ENCODE results near the gene POLN. TPM values are rescaled to one million over a fixed set of nuclear protein-coding genes. Genes with fewer than 3 reads are reported as not detected.

The POLN gene
- total RNA-seq, 2 donors from 2014 or later: 1.3 to 2.8 TPM

DNA sequence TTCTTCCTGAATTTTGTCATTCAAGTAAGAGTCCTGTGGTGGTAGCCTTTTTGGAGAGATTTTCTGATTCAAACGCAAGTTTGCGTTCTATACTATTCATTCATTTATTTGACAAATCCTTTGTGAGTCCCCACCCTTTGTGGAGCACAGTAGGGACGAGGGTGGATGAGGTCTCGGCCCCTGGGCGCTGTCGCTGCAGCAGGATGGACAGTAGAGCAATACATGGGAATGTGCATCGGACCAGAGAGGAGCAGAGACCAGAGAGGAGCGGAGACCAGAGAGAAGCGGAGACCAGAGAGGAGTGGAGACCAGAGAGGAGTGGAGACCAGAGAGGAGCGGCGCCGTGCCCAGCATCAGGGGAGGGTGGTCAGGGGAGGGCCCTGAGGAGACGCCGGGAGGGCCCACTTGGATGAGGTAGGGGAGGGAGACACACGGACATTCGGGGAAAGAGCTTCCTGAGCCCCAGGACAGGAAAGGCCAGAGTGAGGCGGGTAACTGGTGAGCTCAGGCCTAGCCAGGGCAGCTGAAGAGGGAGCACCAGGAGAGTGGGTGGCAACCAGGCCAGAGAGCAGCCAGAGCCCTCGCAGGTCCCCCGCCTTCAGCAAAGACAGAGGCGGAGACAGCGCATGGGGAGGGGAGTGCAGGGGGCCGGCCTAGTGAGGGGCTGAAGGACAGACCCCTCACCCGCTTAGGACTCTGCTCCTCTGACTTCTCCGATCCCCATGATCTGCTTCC is 115.4 kb downstream of the POLN start:
- Histone ChIP-seq H3K4me1 (no peaks in the 10 kb centered on the region), H3K4me3 (no peak overlapping the region), H3K36me3 (no peaks in the 10 kb centered on the region), H3K27ac (no peak overlapping the region), H3K9me3 (no peaks in the 10 kb centered on the region), H3K27me3 (no peaks in the 10 kb centered on the region)
- TF ChIP-seq, protein P1, sequence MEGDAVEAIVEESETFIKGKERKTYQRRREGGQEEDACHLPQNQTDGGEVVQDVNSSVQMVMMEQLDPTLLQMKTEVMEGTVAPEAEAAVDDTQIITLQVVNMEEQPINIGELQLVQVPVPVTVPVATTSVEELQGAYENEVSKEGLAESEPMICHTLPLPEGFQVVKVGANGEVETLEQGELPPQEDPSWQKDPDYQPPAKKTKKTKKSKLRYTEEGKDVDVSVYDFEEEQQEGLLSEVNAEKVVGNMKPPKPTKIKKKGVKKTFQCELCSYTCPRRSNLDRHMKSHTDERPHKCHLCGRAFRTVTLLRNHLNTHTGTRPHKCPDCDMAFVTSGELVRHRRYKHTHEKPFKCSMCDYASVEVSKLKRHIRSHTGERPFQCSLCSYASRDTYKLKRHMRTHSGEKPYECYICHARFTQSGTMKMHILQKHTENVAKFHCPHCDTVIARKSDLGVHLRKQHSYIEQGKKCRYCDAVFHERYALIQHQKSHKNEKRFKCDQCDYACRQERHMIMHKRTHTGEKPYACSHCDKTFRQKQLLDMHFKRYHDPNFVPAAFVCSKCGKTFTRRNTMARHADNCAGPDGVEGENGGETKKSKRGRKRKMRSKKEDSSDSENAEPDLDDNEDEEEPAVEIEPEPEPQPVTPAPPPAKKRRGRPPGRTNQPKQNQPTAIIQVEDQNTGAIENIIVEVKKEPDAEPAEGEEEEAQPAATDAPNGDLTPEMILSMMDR (IDR thresholded peaks at IDR 0.05): no peak
- DNase-seq (ENCODE audit: low spot score): no peak

DNA sequence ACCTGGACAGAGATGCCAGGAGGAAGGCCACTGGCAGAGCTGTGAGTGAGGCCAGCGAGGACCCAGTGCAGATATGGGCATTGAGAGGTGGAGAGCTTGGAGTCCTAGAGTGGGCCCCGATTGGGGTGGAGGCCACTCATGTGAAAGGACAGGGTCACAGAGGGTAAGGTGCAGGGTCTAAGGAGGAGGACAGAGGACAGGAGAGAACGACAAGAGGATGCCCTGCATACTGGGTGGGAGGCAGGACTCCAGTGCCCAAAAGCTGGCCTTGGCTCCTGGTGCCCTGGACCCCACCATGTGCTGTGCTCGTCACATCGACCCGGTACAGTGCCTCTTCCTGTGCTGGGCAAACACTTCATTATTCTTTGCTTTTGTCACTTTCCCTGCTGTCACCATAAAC is 116.1 kb downstream of the POLN start:
- no peaks in the 10 kb centered on the region for H3K27me3 ChIP-seq
- TF ChIP-seq, protein P1 (IDR thresholded peaks at IDR 0.05): no peak
- no peak overlapping the region for H3K4me3 ChIP-seq
- no peaks in the 10 kb centered on the region for H3K4me1 ChIP-seq
- DNase-seq (ENCODE audit: low spot score): no peak
- no peaks in the 10 kb centered on the region for H3K9me3 ChIP-seq
- no peak overlapping the region for H3K27ac ChIP-seq
- H3K36me3 ChIP-seq: no peaks in the 10 kb centered on the region

DNA sequence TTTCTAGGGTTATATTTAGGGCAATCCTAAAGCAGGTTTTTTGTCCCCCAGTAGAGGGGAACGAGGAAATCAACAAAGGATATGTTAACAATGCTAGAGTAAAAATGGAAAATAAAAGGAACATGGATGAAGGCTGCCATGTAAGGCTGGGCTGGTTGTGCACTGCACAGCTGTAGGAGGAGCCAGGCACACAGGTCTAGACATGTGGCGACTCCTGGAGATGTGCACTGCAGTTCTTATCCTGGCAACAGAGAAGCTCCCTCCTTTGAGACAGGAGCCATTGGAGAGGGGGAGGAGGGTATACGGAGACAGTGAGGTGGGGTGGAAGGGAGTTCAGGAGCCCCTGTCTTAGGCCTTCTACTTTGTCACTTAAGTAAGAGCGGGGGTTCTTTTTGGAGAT is 116.9 kb downstream of the POLN start:
- Histone ChIP-seq H3K4me3 (no peak overlapping the region), H3K27ac (no peak overlapping the region), H3K9me3 (no peaks in the 10 kb centered on the region), H3K27me3 (no peaks in the 10 kb centered on the region), H3K4me1 (no peaks in the 10 kb centered on the region), H3K36me3 (no peaks in the 10 kb centered on the region)
- TF ChIP-seq, protein P1 (IDR thresholded peaks at IDR 0.05): no peak
- no peak for DNase-seq (ENCODE audit: low spot score)

DNA sequence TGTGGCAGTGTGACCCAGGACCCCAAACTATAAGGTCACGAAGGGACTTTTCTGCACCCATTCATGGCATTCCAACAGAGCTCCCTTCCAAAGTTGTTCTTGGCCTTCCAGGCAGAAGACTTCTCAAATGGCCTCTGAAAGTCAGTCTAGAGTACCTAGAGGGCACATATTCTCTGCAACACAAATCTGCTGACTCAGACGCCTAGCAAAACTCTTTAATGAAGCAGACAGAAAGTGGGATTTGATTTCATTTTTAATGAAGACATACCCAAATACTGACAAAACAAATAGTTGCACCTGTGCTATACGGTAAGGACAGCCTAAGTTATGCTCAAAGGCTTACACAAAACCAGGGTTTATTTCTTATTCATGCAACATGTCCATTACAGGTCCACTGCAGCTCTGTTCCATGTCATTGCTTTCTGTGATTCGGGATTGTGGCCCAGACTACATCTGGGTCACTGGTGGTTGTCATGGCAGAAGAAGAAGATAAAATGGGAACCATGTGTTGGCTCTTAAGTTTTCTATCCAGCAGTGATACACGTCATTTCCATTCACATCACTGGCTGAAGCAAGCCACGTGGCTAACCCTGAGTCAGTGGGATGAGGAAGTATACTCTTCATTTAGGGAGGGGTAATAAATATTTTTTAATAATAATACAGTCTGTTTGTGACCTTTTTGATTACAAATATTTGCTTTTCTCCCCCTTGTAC is 125.1 kb downstream of the POLN start:
- Histone ChIP-seq H3K27ac (no peak overlapping the region), H3K9me3 (no peaks in the 10 kb centered on the region), H3K4me3 (no peak overlapping the region), H3K36me3 (no peaks in the 10 kb centered on the region), H3K4me1 (no peaks in the 10 kb centered on the region), H3K27me3 (no peaks in the 10 kb centered on the region)
- TF ChIP-seq, protein P1 (IDR thresholded peaks at IDR 0.05): no peak
- DNase-seq (ENCODE audit: low spot score): no peak

DNA sequence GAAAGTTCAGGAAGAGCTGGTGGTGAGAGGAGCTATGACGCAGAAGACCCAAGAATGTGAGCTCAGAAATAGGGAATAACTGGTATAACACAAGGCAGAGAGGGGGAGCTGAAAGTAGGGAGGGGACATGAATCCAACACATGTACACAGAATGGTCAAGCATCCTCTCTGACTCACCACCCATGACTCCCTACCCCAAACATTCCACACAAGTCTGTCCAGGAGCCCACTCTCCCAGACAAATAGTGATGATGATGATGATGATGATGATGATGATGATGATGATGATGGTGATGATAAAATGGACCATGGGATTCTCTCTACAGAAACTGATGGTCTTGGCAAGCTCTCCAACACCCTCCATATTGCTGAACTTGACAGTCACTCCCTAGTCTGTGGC is 136.4 kb downstream of the POLN start:
- DNase-seq (ENCODE audit: low spot score): no peak
- H3K4me1 ChIP-seq: no peaks in the 10 kb centered on the region
- no peak overlapping the region for H3K4me3 ChIP-seq
- peaks cover 7 to 27% of the 10 kb centered on the region in 2 donors for H3K9me3 ChIP-seq
- no peak overlapping the region for H3K27ac ChIP-seq
- H3K36me3 ChIP-seq: no peaks in the 10 kb centered on the region
- TF ChIP-seq, protein P1 (IDR thresholded peaks at IDR 0.05): no peak
- H3K27me3 ChIP-seq: no peaks in the 10 kb centered on the region
